B cell (primary cell): ENCODE data around the gene TRPC1.

ENCODE experiments used
- EZH2 ChIP-seq: IDR thresholded peaks from 2 replicates; pipeline ENCODE4 v1.6.1; 2012; ENCODE audit warnings: borderline replicate concordance, low read depth, mild to moderate bottlenecking, moderate library complexity, low read length; ENCODE audit not compliant: insufficient read depth, poor library complexity, severe bottlenecking
- TF ChIP-seq, protein P1 (sequence below): fragments of 200-600 bp; IDR thresholded peaks from one replicate; pipeline ENCODE4 v1.8.0; 2022; ENCODE audit warnings: antibody characterized with exemption, mild to moderate bottlenecking

DNA sequence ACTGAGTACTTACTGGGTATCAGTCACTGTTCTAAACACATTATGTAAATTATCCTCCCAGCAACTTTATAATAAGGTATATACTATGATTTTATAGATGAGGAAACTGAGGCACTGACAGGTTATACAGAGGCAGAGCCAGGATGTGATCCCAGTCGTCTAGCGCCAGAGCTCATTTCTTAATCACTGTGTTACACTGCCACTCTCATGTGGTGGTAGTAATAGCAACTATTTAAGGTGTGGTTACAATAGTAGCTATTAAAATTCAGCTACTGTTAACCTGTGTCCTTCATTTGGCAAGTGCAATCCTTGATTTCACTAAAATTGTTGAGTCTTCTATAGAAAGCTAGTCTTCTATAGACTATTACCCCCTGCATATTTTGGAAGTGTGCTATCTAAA is 43.1 kb upstream of the TRPC1 start:
- TF ChIP-seq, protein P1, sequence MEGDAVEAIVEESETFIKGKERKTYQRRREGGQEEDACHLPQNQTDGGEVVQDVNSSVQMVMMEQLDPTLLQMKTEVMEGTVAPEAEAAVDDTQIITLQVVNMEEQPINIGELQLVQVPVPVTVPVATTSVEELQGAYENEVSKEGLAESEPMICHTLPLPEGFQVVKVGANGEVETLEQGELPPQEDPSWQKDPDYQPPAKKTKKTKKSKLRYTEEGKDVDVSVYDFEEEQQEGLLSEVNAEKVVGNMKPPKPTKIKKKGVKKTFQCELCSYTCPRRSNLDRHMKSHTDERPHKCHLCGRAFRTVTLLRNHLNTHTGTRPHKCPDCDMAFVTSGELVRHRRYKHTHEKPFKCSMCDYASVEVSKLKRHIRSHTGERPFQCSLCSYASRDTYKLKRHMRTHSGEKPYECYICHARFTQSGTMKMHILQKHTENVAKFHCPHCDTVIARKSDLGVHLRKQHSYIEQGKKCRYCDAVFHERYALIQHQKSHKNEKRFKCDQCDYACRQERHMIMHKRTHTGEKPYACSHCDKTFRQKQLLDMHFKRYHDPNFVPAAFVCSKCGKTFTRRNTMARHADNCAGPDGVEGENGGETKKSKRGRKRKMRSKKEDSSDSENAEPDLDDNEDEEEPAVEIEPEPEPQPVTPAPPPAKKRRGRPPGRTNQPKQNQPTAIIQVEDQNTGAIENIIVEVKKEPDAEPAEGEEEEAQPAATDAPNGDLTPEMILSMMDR, result no peak
- no peak for TF ChIP-seq EZH2
